ENCODE results near the gene CLDN5. TPM values are rescaled to one million over a fixed set of nuclear protein-coding genes. Genes with fewer than 3 reads are reported as not detected.

The CLDN5 gene
- total and polyA plus RNA-seq, 5 donors: 4.1 to 23.9 (median 12.2) TPM

DNA sequence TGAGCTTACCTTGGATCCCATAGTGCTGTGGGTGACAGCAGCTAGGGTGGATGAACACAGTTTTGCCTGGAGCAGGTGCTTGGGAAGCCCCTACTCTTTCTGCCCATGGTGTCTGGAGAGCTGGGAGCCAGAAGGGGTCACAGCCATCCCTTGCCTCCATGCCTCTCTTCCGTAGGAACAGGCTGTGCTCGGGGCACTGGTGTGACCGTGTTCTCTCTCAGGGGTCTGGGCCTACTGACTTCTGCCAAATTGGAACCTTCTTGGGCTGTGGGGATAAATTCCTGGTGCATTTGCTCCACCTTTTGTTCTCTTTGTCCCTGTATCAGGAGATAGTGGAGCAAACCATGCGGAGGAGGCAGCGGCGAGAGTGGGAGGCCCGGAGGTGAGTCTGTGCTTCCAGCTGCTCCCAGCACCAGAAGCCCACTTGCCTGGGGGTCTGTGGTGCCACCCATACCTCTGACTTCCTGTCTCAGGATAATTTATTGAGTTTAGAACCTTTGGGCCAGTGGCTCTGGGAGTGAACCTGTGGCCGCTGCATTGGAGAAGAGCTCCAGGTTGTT, 30.1 kb downstream of the CLDN5 start:
- Histone ChIP-seq H3K9me3 (ENCODE audit: control insufficient read depth, low read length) (no peaks in the 10 kb centered on the region), H3K4me3 (ENCODE audit: low read length) (no peak overlapping the region), H3K27ac (ENCODE audit: low read length) (no peak overlapping the region), H3K27me3 (ENCODE audit: control insufficient read depth, insufficient read depth) (no peaks in the 10 kb centered on the region), H3K4me1 (ENCODE audit: control insufficient read depth, insufficient read depth, low read length) (no peaks in the 10 kb centered on the region)
- ATAC-seq (no peak), DNase-seq (no peak)
- 96% methylated on average over 8 of the region's 8 CpGs for WGBS
- intact Hi-C loops (cut with DNase I): loop anchor here in 3 of 4 donors (5.0 to 10.0 kb wide), 3 partner anchors 101 to 141 kb away; no protein-coding TSS in a partner anchor

DNA sequence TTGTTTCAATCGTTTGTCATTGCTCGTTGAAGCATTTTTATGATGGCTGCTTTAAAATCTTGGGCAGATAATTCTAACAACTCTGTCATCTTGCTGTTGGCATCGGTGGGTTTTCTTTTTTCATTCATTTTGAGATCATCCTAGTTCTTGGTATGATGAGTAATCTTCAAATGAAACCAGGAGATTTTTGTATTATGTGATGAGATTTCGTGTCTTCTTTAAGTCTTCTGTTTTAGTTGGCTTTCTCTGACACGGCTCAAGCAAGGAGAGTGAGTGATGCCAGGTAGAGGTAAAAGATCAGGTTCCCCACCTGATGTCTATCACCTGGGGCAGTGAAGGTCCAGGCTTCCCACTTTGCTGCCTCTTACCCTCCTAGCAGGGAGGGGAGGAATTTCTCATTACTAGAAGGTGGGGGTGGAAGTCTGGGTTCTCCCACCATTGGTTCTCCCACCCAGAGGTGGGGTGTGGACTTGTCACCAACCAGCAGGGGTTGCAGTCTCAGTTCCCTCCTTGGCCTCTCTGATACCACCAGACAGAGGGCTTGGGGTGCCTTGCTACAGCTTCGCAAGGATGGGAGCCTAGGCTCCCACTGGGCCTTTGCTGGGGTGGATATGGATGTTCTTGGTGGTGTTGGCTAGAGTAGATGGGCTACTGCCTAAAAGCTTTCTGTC, 31.6 kb downstream of the CLDN5 start:
- WGBS: 91% methylated on average over 6 of the region's 6 CpGs
- no peaks in the 10 kb centered on the region for H3K9me3 ChIP-seq (ENCODE audit: control insufficient read depth, low read length)
- H3K4me1 ChIP-seq (ENCODE audit: control insufficient read depth, insufficient read depth, low read length): no peaks in the 10 kb centered on the region
- H3K27ac ChIP-seq (ENCODE audit: low read length): no peak overlapping the region
- H3K27me3 ChIP-seq (ENCODE audit: control insufficient read depth, insufficient read depth): no peaks in the 10 kb centered on the region
- ATAC-seq (no peak), DNase-seq (no peak)
- H3K4me3 ChIP-seq (ENCODE audit: low read length): no peak overlapping the region
- intact Hi-C loops (cut with DNase I): loop anchor here in 3 of 4 donors (5.0 to 10.0 kb wide), 3 partner anchors 102 to 142 kb away; no protein-coding TSS in a partner anchor

DNA sequence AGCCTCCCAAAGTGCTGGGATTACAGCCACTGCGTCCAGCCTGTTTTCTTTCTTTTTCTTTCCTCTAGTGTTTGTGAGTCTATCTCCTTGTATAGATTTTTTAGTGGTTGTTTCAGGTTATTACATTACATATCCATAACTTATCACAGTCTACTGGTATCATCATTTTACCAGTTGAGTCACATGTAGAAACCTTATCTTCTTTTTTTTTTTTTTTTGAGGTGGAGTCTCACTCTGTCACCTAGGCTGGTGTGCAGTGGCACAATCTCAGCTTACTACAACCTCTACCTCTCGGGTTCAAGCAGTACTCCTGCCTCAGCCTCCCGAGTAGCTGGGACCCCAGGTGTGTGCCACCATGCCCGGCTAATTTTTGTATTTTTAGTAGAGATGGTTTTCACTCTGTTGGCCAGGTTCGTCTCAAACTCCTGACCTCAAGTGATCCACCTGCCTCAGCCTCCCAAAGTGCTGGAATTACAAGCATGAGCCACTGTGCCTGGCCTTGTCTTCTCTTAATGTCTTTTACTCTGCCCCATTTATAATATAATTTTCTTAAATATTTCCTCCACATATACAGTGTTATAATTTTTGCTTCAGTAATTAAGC, 33.5 kb downstream of the CLDN5 start:
- H3K4me3 ChIP-seq (ENCODE audit: low read length): no peak overlapping the region
- H3K27ac ChIP-seq (ENCODE audit: low read length): no peak overlapping the region
- DNase-seq (no peak), ATAC-seq (no peak)
- intact Hi-C loops (cut with DNase I): loop anchor here in 3 of 4 donors (5.0 to 10.0 kb wide), 3 partner anchors 104 to 144 kb away; no protein-coding TSS in a partner anchor
- 94% methylated on average over 5 of the region's 5 CpGs for WGBS
- H3K4me1 ChIP-seq (ENCODE audit: control insufficient read depth, insufficient read depth, low read length): no peaks in the 10 kb centered on the region
- no peaks in the 10 kb centered on the region for H3K9me3 ChIP-seq (ENCODE audit: control insufficient read depth, low read length)
- H3K27me3 ChIP-seq (ENCODE audit: control insufficient read depth, insufficient read depth): no peaks in the 10 kb centered on the region

DNA sequence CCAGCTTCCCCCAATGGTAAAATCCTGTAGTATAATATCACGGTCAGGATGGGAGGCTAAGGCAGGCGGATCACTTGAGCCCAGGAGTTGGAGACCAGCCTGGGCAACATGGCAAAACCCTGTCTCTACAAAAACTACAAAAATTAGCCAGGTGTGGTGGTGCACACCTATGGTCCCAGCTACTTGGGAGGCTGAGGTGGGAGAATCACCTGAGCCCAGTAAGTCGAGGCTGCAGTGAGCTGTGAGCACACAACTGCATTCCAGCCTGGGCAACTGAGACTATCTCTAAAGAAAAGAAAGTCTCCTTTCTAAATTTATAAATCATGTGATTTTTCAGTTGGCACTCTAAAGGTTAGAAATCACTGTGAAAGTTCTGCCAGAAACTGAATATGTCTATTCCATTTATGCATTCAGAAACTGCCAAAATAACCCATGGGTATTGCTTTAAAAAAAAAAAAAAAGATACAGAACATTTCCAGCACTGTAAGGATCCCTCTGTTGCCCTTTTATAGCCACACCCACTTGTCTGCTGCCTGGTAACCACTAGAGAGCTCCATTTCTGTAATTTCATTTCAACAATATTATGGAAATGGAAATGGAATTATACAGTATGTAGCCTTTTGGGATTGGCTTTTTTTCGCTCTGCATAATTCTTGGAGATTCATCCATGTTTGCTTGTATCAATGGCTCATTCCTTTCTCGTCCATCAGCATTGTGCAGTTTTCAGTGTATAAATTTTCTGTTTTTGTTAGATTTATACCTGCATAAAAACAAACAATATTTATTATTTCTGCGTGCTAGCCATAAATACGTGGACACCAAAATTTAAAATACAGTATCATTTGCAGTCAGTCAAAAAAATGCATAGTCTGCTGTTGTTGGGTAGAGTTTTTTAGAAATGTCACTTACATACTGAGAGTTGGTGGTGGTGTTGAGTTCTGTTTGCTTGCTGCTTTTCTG, 35.0 kb downstream of the CLDN5 start:
- DNase-seq (no peak), ATAC-seq (peak; percentile 28 to 65)
- no peak overlapping the region for H3K4me3 ChIP-seq (ENCODE audit: low read length)
- H3K9me3 ChIP-seq (ENCODE audit: control insufficient read depth, low read length): no peaks in the 10 kb centered on the region
- 84% methylated on average over 7 of the region's 7 CpGs for WGBS
- no peak overlapping the region for H3K27ac ChIP-seq (ENCODE audit: low read length)
- no peaks in the 10 kb centered on the region for H3K27me3 ChIP-seq (ENCODE audit: control insufficient read depth, insufficient read depth)
- intact Hi-C loops (cut with DNase I): no loop called here
- H3K4me1 ChIP-seq (ENCODE audit: control insufficient read depth, insufficient read depth, low read length): no peaks in the 10 kb centered on the region

DNA sequence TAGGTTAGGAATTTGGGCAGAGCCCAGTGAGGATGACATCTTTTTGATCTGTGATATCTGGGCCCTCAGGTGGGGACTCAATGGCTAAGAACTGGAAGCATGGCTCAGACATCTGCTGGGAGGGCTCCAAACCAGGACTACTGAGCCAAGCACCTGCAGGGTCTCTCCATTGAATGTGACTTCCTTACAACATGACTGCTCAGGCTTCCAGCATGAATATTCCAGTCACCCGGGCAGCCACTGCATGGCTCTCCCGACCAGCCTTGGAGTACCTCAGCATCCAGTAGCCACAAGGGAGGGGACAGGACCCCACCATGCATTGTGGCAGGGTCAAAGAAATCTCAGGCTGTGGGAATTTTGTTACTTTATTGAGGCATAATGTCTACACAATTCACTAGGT, 35.9 kb downstream of the CLDN5 start:
- ATAC-seq: no peak
- Histone ChIP-seq H3K4me1 (ENCODE audit: control insufficient read depth, insufficient read depth, low read length) (no peaks in the 10 kb centered on the region), H3K4me3 (ENCODE audit: low read length) (no peak overlapping the region), H3K27me3 (ENCODE audit: control insufficient read depth, insufficient read depth) (no peaks in the 10 kb centered on the region), H3K27ac (ENCODE audit: low read length) (no peak overlapping the region), H3K9me3 (ENCODE audit: control insufficient read depth, low read length) (no peaks in the 10 kb centered on the region)
- 96% methylated on average over 2 of the region's 2 CpGs for WGBS
- no peak for DNase-seq
- intact Hi-C loops (cut with DNase I): no loop called here

DNA sequence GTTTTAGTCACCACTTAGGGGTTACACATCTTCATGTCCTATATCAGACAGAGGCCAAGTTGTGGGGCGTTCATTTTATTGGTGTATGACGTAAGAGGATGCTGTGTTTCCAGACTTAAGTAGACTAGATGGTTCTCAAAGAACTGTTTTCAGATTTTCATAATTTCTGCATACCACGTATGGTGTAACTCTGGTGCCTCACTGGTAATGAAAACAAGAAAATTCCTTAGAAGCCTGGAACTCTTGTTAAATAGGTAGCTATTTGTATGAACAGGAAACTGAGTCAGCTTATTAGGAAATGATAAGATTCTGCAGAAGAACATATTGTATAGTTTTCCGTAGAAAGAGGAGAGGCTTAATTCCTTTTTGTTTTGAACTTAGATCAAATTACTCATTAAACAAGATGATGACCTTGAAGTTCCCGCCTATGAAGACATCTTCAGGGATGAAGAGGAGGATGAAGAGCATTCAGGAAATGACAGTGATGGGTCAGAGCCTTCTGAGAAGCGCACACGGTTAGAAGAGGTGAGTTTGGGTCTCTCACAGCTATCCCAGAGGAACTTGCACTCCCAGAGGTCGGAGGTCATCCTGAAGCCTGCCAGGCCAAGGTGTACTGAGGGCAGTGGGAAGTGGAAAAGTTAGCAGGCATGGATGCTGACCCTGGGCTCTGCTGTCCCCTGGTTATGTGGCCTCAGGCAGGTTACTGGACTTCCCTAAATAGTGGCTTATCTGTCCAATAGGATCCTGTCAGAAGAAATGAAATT, 40.5 kb downstream of the CLDN5 start:
- Histone ChIP-seq H3K4me3 (ENCODE audit: low read length) (no peak overlapping the region), H3K4me1 (ENCODE audit: control insufficient read depth, insufficient read depth, low read length) (no peaks in the 10 kb centered on the region), H3K27ac (ENCODE audit: low read length) (no peak overlapping the region), H3K9me3 (ENCODE audit: control insufficient read depth, low read length) (no peaks in the 10 kb centered on the region), H3K27me3 (ENCODE audit: control insufficient read depth, insufficient read depth) (no peaks in the 10 kb centered on the region)
- DNase-seq (no peak), ATAC-seq (no peak)
- intact Hi-C loops (cut with DNase I): no loop called here
- 73% methylated on average over 8 of the region's 8 CpGs for WGBS

DNA sequence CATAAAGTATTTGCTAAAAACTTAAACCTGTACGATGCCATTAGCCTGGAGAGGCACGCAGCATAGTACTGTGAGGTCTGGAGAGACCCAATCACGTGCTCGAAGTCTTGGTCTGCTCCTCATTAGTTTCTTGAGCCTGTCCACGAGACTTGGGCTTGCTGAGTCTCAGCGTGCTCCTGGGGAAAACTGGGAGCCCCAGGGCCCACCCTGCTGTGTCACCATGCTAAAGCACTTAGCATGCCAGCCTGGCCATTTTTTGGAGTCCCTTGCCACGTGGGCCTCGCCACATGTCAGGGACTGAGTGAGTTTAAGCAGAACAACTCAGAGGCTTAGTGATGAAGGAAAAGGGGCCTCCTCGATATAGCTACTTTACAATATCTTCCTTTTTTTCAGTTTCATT, 41.9 kb downstream of the CLDN5 start:
- 92% methylated on average over 9 of the region's 9 CpGs for WGBS
- Histone ChIP-seq H3K9me3 (ENCODE audit: control insufficient read depth, low read length) (no peaks in the 10 kb centered on the region), H3K27me3 (ENCODE audit: control insufficient read depth, insufficient read depth) (no peaks in the 10 kb centered on the region), H3K4me3 (ENCODE audit: low read length) (no peak overlapping the region), H3K27ac (ENCODE audit: low read length) (no peak overlapping the region), H3K4me1 (ENCODE audit: control insufficient read depth, insufficient read depth, low read length) (no peaks in the 10 kb centered on the region)
- intact Hi-C loops (cut with DNase I): no loop called here
- DNase-seq (no peak), ATAC-seq (no peak)

DNA sequence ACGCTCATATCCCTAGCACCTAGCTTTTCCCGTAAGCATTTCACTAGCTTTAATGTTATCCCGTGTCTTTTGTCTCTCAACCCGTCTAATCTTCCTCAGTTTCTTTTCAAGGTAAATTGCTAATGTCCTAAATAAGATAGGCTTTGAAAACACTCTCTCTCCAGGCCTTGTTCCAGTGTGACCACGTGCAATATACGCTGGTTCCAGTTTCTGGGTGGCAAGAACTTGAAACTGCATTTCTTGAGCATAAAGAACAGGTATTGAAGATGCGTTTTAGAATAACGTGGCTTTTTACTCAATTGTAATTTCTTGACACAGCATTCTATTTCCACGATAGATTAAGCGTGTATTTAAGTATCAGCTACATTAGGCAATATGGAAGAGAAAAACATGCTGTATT, 43.4 kb downstream of the CLDN5 start:
- ATAC-seq: no peak
- no peak overlapping the region for H3K4me3 ChIP-seq (ENCODE audit: low read length)
- WGBS: 73% methylated on average over 10 of the region's 10 CpGs

DNA sequence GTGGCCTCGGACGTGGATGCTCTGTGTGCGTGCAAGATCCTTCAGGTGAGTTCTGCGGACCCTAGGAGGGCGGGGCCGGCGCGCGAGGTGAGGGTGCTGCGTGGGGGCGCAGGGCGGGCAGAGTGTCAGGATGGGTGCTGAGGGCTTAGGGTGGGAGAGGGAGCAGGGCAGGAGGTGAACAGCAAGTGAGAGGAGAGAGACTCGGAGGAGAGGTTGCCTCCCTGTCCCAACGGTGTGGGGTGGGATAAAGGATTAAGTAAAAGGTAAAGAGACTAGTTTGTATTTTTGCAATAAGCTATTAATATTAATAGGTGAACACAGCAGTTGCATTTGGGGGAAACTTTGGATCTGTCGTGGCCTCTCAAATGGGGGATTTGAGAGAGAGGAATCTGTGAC, 44.0 kb downstream of the CLDN5 start:
- ATAC-seq: no peak
- H3K4me3 ChIP-seq (ENCODE audit: low read length): peak overlapping the region; percentile 2
- DNase-seq: no peak
- no peaks in the 10 kb centered on the region for H3K4me1 ChIP-seq (ENCODE audit: control insufficient read depth, insufficient read depth, low read length)
- intact Hi-C loops (cut with DNase I): no loop called here
- no peak overlapping the region for H3K27ac ChIP-seq (ENCODE audit: low read length)
- WGBS: 1% methylated on average over 15 of the region's 15 CpGs
- H3K27me3 ChIP-seq (ENCODE audit: control insufficient read depth, insufficient read depth): no peaks in the 10 kb centered on the region
- H3K9me3 ChIP-seq (ENCODE audit: control insufficient read depth, low read length): no peaks in the 10 kb centered on the region

More for the DNA sequence above, 43.4 kb downstream of the CLDN5 start:
- no peaks in the 10 kb centered on the region for H3K4me1 ChIP-seq (ENCODE audit: control insufficient read depth, insufficient read depth, low read length)
- DNase-seq: no peak
- H3K27me3 ChIP-seq (ENCODE audit: control insufficient read depth, insufficient read depth): no peaks in the 10 kb centered on the region
- no peak overlapping the region for H3K27ac ChIP-seq (ENCODE audit: low read length)
- H3K9me3 ChIP-seq (ENCODE audit: control insufficient read depth, low read length): no peaks in the 10 kb centered on the region
- intact Hi-C loops (cut with DNase I): no loop called here

Data from right cardiac atrium (tissue), 5 donors.